ENCODE results near the gene RPS19BP1.

GRCh38 chr22:39577366-39577765 is 44.8 kb upstream of the RPS19BP1 start:
- TF ChIP-seq POLR2A (IDR thresholded peaks at IDR 0.05; ENCODE audit: borderline replicate concordance, extremely low read depth, insufficient read depth, insufficient read length) (no peak), EZH2phosphoT487 (IDR thresholded peaks at IDR 0.05; ENCODE audit: borderline replicate concordance) (no peak), EZH2 (IDR thresholded peaks at IDR 0.05) (no peak), YY1 (IDR thresholded peaks at IDR 0.05; ENCODE audit: extremely low read depth, insufficient replicate concordance, low read depth, low read length) (no peak), CTCF (IDR thresholded peaks at IDR 0.05 in 2 of 3, conservative IDR thresholded peaks at IDR 0.05 in 1 of 3; ENCODE audit: borderline replicate concordance in 1 of 3, insufficient read depth in 1 of 3, low read depth in 2 of 3, low read length in 2 of 3) (no peak), RAD21 (IDR thresholded peaks at IDR 0.05; ENCODE audit: low read depth) (no peak), JUND (IDR thresholded peaks at IDR 0.05) (no peak), EGR1 (IDR thresholded peaks at IDR 0.05; ENCODE audit: low read depth) (no peak), REST (IDR thresholded peaks at IDR 0.05; ENCODE audit: low read depth) (no peak)
